NCI-H1417 treated with DMSO at 0.1 percent for 48 hours (cell line): Measurements from ENCODE around the gene PIK3R4.

Source experiments
- DNase-seq: peaks from one replicate; lab custom pipeline; 2025; lab: John Stamatoyannopoulos, UW

Gene PIK3R4

DNA sequence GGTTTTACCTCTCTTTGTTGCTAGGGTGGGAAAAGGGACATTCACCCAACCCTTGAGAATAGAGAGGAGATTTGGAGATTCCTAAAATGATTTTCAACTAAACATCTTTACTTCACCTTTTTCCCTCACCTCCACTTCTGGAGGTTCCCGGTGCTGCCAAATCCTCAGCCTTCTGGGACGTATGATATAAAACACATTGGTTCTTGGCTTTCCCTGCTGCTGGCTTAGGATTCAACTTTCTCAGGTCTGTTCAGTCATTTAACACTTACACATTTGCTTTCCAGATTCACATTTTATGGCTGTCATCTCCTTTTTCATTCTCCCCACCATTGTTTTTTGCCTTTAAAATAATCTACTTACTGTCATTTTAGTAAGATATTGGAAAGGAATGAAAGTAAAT lies 106.6 kb downstream of the PIK3R4 start:
- no peak for DNase-seq

GRCh38 chr3:130636480-130637234 lies 110.0 kb downstream of the PIK3R4 start:
- no peak for DNase-seq

DNA sequence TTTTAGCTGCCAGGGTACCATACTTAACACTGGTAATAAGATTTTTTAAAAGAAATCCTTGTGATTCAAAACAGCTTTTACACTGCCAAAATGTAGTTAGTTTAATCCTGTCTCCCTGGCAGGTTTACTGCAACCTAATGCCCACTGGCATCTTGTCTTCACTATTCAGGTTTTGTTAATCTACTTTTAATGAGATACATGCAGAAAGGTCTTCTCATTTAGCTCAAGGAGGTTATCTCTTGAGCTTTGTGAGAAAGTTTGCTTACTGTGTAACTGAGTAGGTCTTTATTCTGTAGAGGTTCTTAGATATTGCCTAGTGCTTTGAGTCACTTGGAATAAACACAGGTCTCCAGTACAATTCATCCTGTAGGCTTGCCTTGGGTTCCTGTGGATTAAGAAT lies 110.7 kb downstream of the PIK3R4 start:
- no peak for DNase-seq

GRCh38 chr3:130635285-130635684 lies 111.3 kb downstream of the PIK3R4 start:
- DNase-seq, result no peak
